Esophagus muscularis mucosa (tissue), 4 donors: ENCODE data around the gene HIP1R.

Experiments used
- EP300 ChIP-seq: sonication (generic); formaldehyde crosslinking; IDR thresholded peaks from one replicate; pipeline ENCODE4 v1.6.1; 2017; ENCODE audit warnings: antibody characterized with exemption
- POLR2A ChIP-seq: fragments of 450-650 bp; IDR thresholded peaks from one replicate; pipeline ENCODE4 v1.6.1; 2017; ENCODE audit warnings: antibody characterized with exemption, moderate library complexity, mild to moderate bottlenecking, low read depth
- POLR2AphosphoS5 ChIP-seq, 2 donors: sonication (generic); formaldehyde crosslinking; IDR thresholded peaks; one replicate each; pipeline ENCODE4 v1.6.1; 2017; ENCODE audit warnings: antibody characterized with exemption in 2 of 2
- TF ChIP-seq, protein P1 (sequence below), 3 experiments: fragments of 200-600 bp in 2 of 3; fragments of 450-650 bp in 1 of 3; sonication (generic) in 2 of 3; IDR thresholded peaks; one replicate each; pipeline ENCODE4 v1.5.1; 2017 to 2019; ENCODE audit warnings: antibody characterized with exemption in 3 of 3, mild to moderate bottlenecking in 2 of 3, moderate library complexity in 1 of 3

GRCh38 chr12:122845865-122846621, 10.8 kb downstream of the HIP1R start:
- TF ChIP-seq EP300, result no peak
- TF ChIP-seq POLR2A, result no peak
- TF ChIP-seq, protein P1, sequence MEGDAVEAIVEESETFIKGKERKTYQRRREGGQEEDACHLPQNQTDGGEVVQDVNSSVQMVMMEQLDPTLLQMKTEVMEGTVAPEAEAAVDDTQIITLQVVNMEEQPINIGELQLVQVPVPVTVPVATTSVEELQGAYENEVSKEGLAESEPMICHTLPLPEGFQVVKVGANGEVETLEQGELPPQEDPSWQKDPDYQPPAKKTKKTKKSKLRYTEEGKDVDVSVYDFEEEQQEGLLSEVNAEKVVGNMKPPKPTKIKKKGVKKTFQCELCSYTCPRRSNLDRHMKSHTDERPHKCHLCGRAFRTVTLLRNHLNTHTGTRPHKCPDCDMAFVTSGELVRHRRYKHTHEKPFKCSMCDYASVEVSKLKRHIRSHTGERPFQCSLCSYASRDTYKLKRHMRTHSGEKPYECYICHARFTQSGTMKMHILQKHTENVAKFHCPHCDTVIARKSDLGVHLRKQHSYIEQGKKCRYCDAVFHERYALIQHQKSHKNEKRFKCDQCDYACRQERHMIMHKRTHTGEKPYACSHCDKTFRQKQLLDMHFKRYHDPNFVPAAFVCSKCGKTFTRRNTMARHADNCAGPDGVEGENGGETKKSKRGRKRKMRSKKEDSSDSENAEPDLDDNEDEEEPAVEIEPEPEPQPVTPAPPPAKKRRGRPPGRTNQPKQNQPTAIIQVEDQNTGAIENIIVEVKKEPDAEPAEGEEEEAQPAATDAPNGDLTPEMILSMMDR (IDR thresholded peaks at IDR 0.05), result no peak
- no peak for TF ChIP-seq POLR2AphosphoS5 (IDR thresholded peaks at IDR 0.05)
